Hematopoietic multipotent progenitor cell (in vitro differentiated cells): ENCODE results near the gene KDM3B. TPM values are rescaled to one million over a fixed set of nuclear protein-coding genes. Genes with fewer than 3 reads are reported as not detected.

ENCODE experiments used
- DNase-seq, 3 donors: peaks; one replicate each; pipeline ENCODE4 v3.0.0-alpha.2; 2011 to 2015; ENCODE audit warnings: low read depth in 2 of 3, low spot score in 2 of 3
- total RNA-seq: library from RNA; depleted of rRNA; stranded (reverse); fragments of >200 nt; gene quantifications from one replicate; pipeline ENCODE4 v1.2.3, GENCODE V29; 2012

The KDM3B gene
- total RNA-seq, 1 donor, result 50.9 TPM

- no peak for DNase-seq
Observed at GRCh38 chr5:138344887-138345622, 7.4 kb upstream of the KDM3B start.

- no peak for DNase-seq
Observed at GRCh38 chr5:138346889-138347288, 5.6 kb upstream of the KDM3B start.

- no peak for DNase-seq
Observed at GRCh38 chr5:138349852-138350562, 2.5 kb upstream of the KDM3B start.

GRCh38 chr5:138350563-138350890 lies 2.0 kb upstream of the KDM3B start:
- DNase-seq, result peak in 1 of 3 donors; percentile 43

GRCh38 chr5:138351056-138351455 lies 1.4 kb upstream of the KDM3B start:
- no peak for DNase-seq

GRCh38 chr5:138351517-138351916 lies 968 bp upstream of the KDM3B start:
- no peak for DNase-seq

GRCh38 chr5:138352722-138353559 lies 456 bp downstream of the KDM3B start:
- peak; percentile 58 to 80 (median 72) for DNase-seq

GRCh38 chr5:138353560-138354080 lies 1.1 kb downstream of the KDM3B start:
- DNase-seq, result peak in 1 of 3 donors; percentile 58

- no peak for DNase-seq
Observed at GRCh38 chr5:138354387-138354786, 1.9 kb downstream of the KDM3B start.

- peak in 2 of 3 donors; percentile 70 to 78 for DNase-seq
Observed at GRCh38 chr5:138354926-138355378, 2.5 kb downstream of the KDM3B start.

GRCh38 chr5:138359621-138360020 lies 7.1 kb downstream of the KDM3B start:
- DNase-seq, result no peak

- no peak for DNase-seq
Observed at GRCh38 chr5:138360941-138361452, 8.5 kb downstream of the KDM3B start.

GRCh38 chr5:138364576-138364975 lies 12.1 kb downstream of the KDM3B start:
- DNase-seq, result no peak

GRCh38 chr5:138366632-138367382 lies 14.3 kb downstream of the KDM3B start:
- no peak for DNase-seq

- peak in 2 of 3 donors; percentile 35 to 53 for DNase-seq
Observed at GRCh38 chr5:138369261-138369660, 16.8 kb downstream of the KDM3B start.

GRCh38 chr5:138369706-138370105 lies 17.2 kb downstream of the KDM3B start:
- peak in 2 of 3 donors; percentile 35 to 45 for DNase-seq

- DNase-seq, result peak in 1 of 3 donors; percentile 40
Observed at GRCh38 chr5:138370537-138370936, 18.1 kb downstream of the KDM3B start.

- no peak for DNase-seq
Observed at GRCh38 chr5:138371454-138371853, 19.0 kb downstream of the KDM3B start.

GRCh38 chr5:138372225-138372624 lies 19.7 kb downstream of the KDM3B start:
- no peak for DNase-seq

- DNase-seq, result no peak
Observed at GRCh38 chr5:138372653-138373052, 20.2 kb downstream of the KDM3B start.
